ENCODE measurements around the gene SIAH3.

SIAH3 gene

GRCh38 chr13:45889590-45890243 lies 38.2 kb upstream of the SIAH3 start (continued):
- TF ChIP-seq ZNF76 (tag by site-specific recombination; IDR thresholded peaks at IDR 0.05; ENCODE audit: borderline replicate concordance, low read depth) = no peak
- TF ChIP-seq ZNF624 (tag by site-specific recombination; IDR thresholded peaks at IDR 0.05) = no peak
- no peak for TF ChIP-seq ZNF664 (tag by site-specific recombination; IDR thresholded peaks at IDR 0.05)
- TF ChIP-seq ZNF571 (tag by site-specific recombination; IDR thresholded peaks at IDR 0.05) = no peak
- TF ChIP-seq KLF10 (tag by site-specific recombination; IDR thresholded peaks at IDR 0.05) = no peak
- no peak for TF ChIP-seq ZNF394 (tag by site-specific recombination; IDR thresholded peaks at IDR 0.05; ENCODE audit: borderline replicate concordance)
- no peak for TF ChIP-seq ZNF518A (tag by site-specific recombination; conservative IDR thresholded peaks at IDR 0.05; ENCODE audit: low read depth)
- no peak for TF ChIP-seq BCL11A (tag by site-specific recombination; IDR thresholded peaks at IDR 0.05; ENCODE audit: low read depth)
- no peak for TF ChIP-seq ZNF24 (tag by site-specific recombination; IDR thresholded peaks at IDR 0.05)
- no peak for TF ChIP-seq ZNF555 (tag by site-specific recombination; conservative IDR thresholded peaks at IDR 0.05)

DNA sequence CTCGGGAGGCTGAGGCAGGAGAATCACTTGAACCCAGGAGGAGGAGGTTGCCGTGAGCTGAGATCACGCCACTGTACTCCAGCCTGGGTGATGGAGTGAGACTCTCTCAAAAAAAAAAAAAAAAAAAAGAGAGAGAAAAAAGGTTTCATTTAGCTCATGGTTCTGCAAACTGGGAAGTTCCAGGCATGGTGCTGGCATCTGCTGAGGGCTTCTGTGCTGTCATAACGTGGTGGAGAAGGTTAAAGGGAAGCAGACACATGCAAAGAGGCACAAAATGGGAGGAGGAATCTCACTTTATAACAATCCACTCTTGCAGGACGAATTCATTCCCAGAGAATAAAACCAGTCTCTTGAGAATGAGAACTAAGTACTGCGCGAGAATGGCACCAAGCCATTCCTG lies 34.9 kb upstream of the SIAH3 start:
- Histone ChIP-seq H3K4me1 (ENCODE audit: control insufficient read depth, insufficient read depth, low read length) (no peaks in the 10 kb centered on the region), H3K9me3 (ENCODE audit: control insufficient read depth, insufficient read depth, low read depth, low read length) (no peaks in the 10 kb centered on the region), H3K4me3 (ENCODE audit: low read depth, low read length) (no peak overlapping the region), H3K27ac (ENCODE audit: extremely low read depth, low read depth, low read length) (no peak overlapping the region), H3K36me3 (ENCODE audit: control insufficient read depth in 2 of 2, insufficient read depth in 1 of 2, low read length in 2 of 2) (no peaks in the 10 kb centered on the region)
- TF ChIP-seq ZSCAN5A (tag by site-specific recombination; IDR thresholded peaks at IDR 0.05) = no peak
- no peak for TF ChIP-seq ZSCAN18 (tag by site-specific recombination; IDR thresholded peaks at IDR 0.05)
- TF ChIP-seq EGR2 (tag by site-specific recombination; IDR thresholded peaks at IDR 0.05; ENCODE audit: low read depth) = no peak
- TF ChIP-seq ZFP69B (tag by site-specific recombination; IDR thresholded peaks at IDR 0.05) = no peak
- no peak for TF ChIP-seq ZNF121 (tag by site-specific recombination; IDR thresholded peaks at IDR 0.05)
- TF ChIP-seq ZSCAN16 (tag by site-specific recombination; IDR thresholded peaks at IDR 0.05) = no peak
- no peak for TF ChIP-seq ZNF433 (tag by site-specific recombination; IDR thresholded peaks at IDR 0.05; ENCODE audit: low read depth)
- TF ChIP-seq ZNF132 (tag by site-specific recombination; IDR thresholded peaks at IDR 0.05; ENCODE audit: borderline replicate concordance) = no peak
- TF ChIP-seq, protein P1, sequence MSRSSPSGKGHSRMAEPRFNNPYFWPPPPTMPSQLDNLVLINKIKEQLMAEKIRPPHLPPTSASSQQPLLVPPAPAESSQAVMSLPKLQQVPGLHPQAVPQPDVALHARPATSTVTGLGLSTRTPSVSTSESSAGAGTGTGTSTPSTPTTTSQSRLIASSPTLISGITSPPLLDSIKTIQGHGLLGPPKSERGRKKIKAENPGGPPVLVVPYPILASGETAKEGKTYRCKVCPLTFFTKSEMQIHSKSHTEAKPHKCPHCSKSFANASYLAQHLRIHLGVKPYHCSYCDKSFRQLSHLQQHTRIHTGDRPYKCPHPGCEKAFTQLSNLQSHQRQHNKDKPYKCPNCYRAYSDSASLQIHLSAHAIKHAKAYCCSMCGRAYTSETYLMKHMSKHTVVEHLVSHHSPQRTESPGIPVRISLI (tag by site-specific recombination; IDR thresholded peaks at IDR 0.05) = no peak
- TF ChIP-seq ZNF791 (tag by site-specific recombination; IDR thresholded peaks at IDR 0.05) = no peak
- TF ChIP-seq ZNF16 (tag by site-specific recombination; IDR thresholded peaks at IDR 0.05; ENCODE audit: low read depth) = no peak
- no peak for TF ChIP-seq ZBTB17 (tag by site-specific recombination; IDR thresholded peaks at IDR 0.05)
- no peak for TF ChIP-seq ZNF626 (tag by site-specific recombination; IDR thresholded peaks at IDR 0.05)
- TF ChIP-seq, protein P2, sequence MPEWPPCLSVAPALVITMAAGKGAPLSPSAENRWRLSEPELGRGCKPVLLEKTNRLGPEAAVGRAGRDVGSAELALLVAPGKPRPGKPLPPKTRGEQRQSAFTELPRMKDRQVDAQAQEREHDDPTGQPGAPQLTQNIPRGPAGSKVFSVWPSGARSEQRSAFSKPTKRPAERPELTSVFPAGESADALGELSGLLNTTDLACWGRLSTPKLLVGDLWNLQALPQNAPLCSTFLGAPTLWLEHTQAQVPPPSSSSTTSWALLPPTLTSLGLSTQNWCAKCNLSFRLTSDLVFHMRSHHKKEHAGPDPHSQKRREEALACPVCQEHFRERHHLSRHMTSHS (tag by site-specific recombination; IDR thresholded peaks at IDR 0.05) = no peak
- TF ChIP-seq ZNF112 (tag by site-specific recombination; IDR thresholded peaks at IDR 0.05) = no peak
- ChIA-PET CTCF (interaction anchor here (0.5 kb wide), 1 partner anchor 853 kb away, joined by 3 read pairs; no protein-coding TSS in a partner anchor), POLR2A (no interaction called here)
